GM10266 (cell line): Measurements from ENCODE around the gene ABHD1.

Source experiments
- DNase-seq: peaks from one replicate; pipeline ENCODE4 v3.0.0; 2012; ENCODE audit errors: extremely low spot score
- CTCF ChIP-seq: IDR thresholded peaks from 2 replicates; pipeline ENCODE4 v1.5.1; 2012; ENCODE audit warnings: mild to moderate bottlenecking, low read depth; ENCODE audit not compliant: control insufficient read depth, insufficient read depth; ENCODE audit errors: missing control alignments

The ABHD1 gene

GRCh38 chr2:27080140-27080469 lies 43.5 kb upstream of the ABHD1 start:
- no peak for TF ChIP-seq CTCF
- DNase-seq = no peak

GRCh38 chr2:27080603-27080936 lies 43.0 kb upstream of the ABHD1 start:
- no peak for DNase-seq
- no peak for TF ChIP-seq CTCF

- no peak for DNase-seq
- no peak for TF ChIP-seq CTCF
Observed at GRCh38 chr2:27081984-27082772, 41.4 kb upstream of the ABHD1 start.

GRCh38 chr2:27082773-27083409 lies 40.7 kb upstream of the ABHD1 start:
- TF ChIP-seq CTCF = no peak
- DNase-seq = no peak

DNA sequence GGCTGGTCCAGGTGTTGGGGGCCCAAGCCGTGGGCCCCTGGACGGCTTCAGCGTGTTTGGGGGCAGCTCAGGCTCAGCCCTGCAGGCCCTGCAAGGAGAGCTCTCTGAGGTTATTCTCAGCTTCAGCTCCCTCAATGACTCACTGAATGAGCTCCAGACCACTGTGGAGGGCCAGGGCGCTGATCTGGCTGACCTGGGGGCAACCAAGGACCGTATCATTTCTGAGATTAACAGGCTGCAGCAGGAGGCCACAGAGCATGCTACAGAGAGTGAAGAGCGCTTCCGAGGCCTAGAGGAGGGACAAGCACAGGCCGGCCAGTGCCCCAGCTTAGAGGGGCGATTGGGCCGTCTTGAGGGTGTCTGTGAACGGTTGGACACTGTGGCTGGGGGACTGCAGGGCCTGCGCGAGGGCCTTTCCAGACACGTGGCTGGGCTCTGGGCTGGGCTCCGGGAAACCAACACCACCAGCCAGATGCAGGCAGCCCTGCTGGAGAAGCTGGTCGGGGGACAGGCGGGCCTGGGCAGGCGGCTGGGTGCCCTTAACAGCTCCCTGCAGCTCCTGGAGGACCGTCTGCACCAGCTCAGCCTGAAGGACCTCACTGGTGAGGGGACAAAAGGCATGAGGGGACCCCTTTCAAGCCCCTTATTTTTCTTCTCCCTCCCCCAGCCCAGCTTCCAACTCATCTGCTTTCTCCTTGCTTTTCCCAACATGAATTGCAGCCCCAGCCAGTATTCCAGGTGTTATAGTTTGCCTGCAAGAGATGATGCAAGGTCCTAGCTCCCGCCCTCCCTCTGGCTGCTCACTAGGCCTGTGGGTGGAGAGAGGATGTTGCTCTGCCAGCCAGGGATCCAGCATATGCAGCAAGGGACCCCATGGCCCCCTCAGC lies 40.0 kb upstream of the ABHD1 start:
- TF ChIP-seq CTCF = no peak
- no peak for DNase-seq

DNA sequence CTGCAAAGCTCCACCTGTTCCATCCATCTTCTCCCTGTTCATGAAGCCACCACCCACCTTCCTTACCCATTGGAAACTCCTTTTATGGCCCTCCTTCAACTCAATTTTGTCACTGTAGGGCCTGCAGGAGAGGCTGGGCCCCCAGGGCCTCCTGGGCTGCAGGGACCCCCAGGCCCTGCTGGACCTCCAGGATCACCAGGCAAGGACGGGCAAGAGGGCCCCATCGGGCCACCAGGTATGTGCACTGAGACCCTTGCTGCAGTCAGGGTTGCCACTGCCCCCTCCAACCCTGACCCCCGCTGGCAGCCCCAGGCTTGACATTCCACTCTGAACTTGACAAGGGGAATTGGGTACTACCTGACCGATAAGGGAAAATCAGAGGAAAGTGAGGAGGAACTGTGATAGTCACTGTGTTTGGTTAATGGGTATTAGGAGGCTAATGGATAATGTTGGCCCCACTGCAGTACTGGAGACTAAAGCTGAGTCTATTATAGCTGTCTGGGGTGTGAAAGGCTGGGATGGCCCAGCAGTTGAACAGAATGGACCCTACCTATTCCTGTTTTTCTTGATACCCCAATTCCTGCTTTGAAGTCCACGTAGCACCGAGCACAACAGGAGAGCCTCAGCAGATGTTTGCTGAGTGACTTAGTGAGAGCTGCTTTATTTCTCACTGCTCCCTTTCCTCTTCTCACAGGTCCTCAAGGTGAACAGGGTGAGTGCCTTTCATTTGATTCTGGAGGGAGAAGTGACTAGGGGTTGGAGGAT lies 39.1 kb upstream of the ABHD1 start:
- no peak for TF ChIP-seq CTCF
- DNase-seq = no peak
